Activated CD4-positive, alpha-beta T cell treated with anti-CD3 and anti-CD28 coated beads, Interleukin-2, Interleukin-4, amounts not matched to agents 100 ng/mL and 50 ng/mL, durations not matched to agents 16 hours and 8 hours (primary cell): ENCODE results near the gene IL1RAPL1.
"Not testable (repeated sequence)": the region's sequence is repeated elsewhere in the genome, so short reads cannot be mapped to it uniquely, and the experiment has no call there.

Source experiments
- DNase-seq: peaks from one replicate; pipeline ENCODE4 v3.0.0-alpha.2; 2020; ENCODE audit warnings: low spot score

The IL1RAPL1 gene

GRCh38 chrX:28628120-28628519 lies 40.9 kb downstream of the IL1RAPL1 start:
- no peak for DNase-seq

GRCh38 chrX:28638775-28639174 lies 51.5 kb downstream of the IL1RAPL1 start:
- no peak for DNase-seq

GRCh38 chrX:28639451-28639850 lies 52.2 kb downstream of the IL1RAPL1 start:
- DNase-seq = no peak

DNA sequence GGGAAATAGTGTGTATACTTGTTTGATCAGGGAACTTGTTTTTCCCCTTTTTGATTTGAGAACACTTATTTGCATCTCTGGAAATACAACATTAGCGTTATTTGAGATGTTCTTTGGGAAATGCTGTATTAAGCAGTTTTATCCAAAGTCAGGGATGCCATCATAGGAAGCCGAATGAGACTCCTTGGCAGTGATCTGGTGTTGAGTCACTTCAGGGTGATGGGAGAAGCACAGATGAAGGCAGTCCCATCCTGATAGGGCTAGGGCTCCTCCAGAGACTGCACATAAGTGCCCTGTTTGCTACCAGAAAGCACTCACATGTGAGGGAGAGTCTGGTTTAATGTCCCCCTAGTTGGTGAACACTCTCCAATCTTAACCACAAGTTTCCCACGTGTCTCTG lies 62.3 kb downstream of the IL1RAPL1 start:
- no peak for DNase-seq

GRCh38 chrX:28651186-28651585 lies 63.9 kb downstream of the IL1RAPL1 start:
- no peak for DNase-seq

- peak; percentile 24 for DNase-seq
Observed at GRCh38 chrX:28659269-28659668, 72.0 kb downstream of the IL1RAPL1 start.

DNA sequence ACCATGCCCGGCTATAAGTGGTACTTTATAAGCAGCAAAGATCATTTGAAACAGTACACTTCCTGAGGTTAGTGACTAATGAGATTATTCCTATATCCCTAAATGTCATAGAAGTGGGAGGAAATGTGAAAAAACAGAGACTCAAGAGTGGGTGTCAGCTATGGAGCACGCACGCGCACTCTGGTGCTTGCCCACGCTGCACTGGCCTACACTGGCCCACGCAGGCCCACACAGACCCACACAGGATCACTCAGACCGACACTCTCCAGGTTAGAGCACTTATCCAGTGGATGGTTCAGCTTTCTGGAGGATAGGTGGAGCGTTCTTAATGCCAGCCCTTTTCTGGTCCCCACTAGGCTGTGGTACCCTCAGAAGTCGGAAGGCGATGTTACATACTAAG lies 78.5 kb downstream of the IL1RAPL1 start:
- no peak for DNase-seq

DNA sequence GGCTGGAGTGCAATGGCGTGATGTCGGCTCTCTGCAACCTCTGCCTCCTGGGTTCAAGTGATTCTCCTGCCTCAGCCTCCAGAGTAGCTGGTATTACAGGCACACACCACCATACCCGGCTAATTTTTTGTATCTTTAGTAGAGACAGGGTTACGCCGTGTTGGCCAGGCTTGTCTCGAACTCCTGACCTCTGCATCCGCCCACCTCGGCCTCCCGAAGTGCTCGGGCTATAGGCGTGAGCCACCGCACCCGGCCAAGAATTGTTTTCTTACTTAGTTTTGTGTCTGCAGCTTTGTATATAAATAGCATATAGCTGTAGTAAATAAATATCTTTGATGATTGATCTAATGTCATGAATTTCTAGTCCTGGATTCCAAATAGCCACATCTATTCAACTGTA lies 81.1 kb downstream of the IL1RAPL1 start:
- no peak for DNase-seq

GRCh38 chrX:28668957-28669356 lies 81.7 kb downstream of the IL1RAPL1 start:
- DNase-seq = no peak

DNA sequence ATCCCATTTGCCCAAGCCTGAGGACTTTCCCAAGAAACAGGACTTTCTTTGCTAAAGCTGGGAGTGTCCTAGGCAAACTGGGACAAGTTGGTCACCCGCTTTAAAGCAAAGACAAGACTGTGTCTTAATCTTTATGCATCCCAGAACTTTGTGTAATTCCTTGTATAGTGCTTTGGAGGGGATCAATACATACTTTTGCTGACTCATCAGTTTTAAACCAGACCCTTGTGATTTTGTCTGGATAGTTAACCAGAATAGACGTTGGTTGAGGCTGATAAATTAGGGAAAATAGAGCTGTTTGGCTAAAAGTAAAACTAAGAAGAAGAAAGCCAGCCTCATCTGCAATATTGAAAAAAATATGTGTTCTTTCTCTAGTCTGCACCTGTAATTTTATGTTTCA lies 82.8 kb downstream of the IL1RAPL1 start:
- no peak for DNase-seq

DNA sequence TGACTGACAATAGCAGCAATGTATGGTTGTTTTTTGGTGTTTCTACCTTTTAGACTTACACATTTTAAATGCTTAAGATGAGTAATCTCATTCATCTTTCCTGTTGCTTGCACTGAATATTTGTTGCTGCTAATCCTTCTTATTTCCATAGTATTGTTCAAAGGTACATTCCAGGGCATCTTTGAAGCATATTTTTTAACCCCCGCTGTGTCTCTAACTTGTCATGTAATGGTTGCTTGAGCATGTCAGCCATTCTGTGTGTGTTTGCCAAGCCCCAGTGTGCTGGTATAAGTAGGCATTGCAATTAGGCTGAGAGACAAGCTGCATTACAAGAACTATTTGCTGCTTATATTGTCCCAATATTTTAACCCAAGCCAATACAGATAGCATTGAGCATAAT lies 87.9 kb downstream of the IL1RAPL1 start:
- DNase-seq = no peak

- DNase-seq = no peak
Observed at GRCh38 chrX:28693101-28693500, 105.9 kb downstream of the IL1RAPL1 start.

GRCh38 chrX:28697732-28698131 lies 110.5 kb downstream of the IL1RAPL1 start:
- no peak for DNase-seq

DNA sequence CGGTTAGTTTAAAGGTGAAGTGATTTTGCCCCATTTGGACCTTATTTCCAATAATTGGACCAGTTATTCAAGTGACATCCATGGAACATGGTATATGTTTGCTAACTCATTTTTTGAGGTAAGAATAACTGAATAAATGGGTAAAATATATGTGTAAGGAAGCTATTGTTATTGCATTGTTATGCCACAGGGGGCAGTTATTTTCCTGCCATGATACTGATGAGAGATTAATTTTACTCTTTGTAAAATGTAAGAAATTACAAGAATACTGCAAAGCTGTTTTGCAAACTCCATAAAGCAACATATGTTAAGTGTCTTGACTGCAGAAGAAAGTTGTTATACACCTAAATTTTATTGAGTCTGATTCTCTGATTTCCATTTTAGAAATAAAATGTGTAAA lies 114.0 kb downstream of the IL1RAPL1 start:
- no peak for DNase-seq

DNA sequence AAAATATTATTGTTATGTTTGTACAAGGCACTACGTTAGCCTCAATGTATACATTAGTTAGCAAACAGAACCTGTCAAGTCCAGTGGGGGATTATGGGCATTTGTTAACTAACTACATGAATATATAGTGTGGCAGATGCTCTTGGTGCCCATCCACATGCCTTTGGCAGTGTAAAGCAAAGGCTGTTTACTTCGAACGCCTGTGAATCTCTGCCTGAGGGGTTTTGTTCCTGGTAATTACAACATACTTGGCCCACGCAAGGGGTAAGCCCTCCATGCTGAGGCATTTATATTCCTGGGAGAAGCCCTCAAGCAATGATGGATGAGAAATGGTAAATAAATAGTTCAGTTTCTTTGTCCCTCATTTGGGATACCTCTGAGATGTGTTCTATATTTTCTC lies 119.7 kb downstream of the IL1RAPL1 start:
- DNase-seq = no peak

- DNase-seq = no peak
Observed at GRCh38 chrX:28709421-28709820, 122.2 kb downstream of the IL1RAPL1 start.

DNA sequence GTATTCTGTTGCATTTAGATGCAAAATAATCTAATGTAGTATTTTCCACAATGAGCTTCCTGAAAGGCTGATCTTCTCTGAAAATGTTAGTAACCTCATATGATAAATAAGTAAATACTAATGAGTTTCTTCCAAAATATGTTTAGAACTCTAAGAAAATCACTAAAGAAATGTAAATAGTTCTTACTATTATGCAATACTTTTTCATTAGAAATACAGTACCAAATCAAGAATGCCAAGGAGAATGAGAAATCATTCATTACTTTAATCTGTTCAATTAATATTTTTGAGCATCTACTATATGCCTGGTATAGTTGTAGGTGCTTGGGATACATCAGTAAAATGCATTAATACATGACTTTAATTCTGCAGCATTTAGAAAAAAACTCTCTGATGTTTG lies 130.6 kb downstream of the IL1RAPL1 start:
- no peak for DNase-seq

- DNase-seq = no peak
Observed at GRCh38 chrX:28718450-28718849, 131.2 kb downstream of the IL1RAPL1 start.

- no peak for DNase-seq
Observed at GRCh38 chrX:28719620-28720019, 132.4 kb downstream of the IL1RAPL1 start.

DNA sequence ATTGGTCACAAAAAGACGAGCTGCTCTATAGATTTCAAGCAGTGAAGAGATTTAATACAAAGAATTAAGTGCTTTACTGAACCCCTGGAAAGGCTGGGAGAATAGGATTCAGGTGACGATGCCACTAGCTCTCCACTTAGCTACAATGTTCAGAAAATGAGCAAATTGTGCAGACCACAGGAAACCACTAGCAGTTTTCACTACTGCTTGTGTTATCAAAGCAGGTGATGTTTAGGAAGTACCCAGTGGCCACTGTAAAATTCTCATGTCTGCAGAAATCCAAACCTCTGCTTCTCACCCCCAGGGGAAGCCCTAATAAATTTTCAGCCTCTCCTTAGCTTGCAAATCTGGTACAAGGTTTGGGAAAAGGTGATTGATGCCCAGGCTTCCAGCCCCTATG lies 165.1 kb downstream of the IL1RAPL1 start:
- no peak for DNase-seq

- no peak for DNase-seq
Observed at GRCh38 chrX:28756175-28756574, 168.9 kb downstream of the IL1RAPL1 start.

- DNase-seq = no peak
Observed at GRCh38 chrX:28756647-28757046, 169.4 kb downstream of the IL1RAPL1 start.

DNA sequence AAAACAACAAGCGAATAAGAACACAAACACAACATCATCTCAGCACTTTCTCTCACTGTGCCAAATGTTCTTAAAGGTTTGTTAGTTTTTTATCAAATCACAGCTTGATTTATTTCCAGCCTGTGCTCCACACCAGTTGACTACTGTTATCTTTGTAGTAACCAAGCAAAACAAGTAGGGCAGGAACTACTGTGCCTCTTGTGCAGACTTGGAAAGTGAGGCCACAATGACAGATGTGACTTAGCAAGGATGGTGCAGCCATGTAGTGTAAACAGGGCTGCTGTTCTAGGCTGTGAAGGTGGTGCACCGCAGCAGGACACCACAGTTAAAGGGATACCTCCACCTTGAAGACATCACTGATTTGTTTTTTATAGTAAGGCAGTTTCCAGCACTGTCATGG lies 170.0 kb downstream of the IL1RAPL1 start:
- DNase-seq = no peak

- not testable (repeated sequence) for DNase-seq
Observed at GRCh38 chrX:28766561-28766960, 179.3 kb downstream of the IL1RAPL1 start.

DNA sequence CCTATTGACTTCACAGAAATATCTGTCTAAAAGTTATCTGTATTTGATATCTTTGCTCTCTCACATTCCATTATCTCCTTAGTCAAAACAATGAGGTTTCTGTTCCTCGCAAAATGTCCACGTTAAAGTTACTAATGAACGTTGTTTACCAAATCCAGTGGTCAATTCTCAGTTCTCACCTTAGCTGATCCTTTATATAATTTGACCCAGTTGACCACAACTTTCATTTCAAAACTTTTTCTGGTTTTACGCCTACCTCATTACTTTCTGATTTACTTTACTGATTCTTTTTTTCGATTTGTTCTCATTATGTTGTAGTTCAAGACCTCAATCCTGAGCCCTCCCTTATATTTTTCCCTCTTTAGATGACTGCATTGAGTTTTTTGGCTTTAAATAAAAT lies 186.6 kb downstream of the IL1RAPL1 start:
- no peak for DNase-seq
